ELF-1 (cell line): Measurements from ENCODE around the gene BAHD1.

ENCODE experiments used
- DNase-seq: peaks from one replicate; pipeline ENCODE4 v3.0.0-alpha.2; 2016; ENCODE audit warnings: low read depth, low spot score

BAHD1 gene

DNA sequence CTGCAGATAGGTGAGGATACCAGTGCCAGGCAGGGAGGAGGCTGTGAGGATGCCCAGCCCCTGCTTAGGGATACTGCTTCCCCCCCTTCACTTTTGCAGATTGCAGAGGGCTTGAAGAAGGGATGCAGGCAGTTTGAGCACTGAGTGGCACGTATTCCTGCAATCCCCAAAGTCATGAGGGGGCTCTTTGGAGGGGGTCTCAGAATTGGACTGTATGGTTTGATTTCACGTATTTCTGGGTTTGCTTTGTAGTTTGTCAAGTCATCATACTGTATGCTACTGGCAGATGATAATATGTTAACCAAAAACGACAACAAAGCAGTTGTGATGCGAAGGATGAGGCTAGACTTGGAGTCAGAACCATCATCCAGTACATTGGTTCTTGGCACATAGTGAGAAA lies 58.1 kb downstream of the BAHD1 start:
- no peak for DNase-seq

DNA sequence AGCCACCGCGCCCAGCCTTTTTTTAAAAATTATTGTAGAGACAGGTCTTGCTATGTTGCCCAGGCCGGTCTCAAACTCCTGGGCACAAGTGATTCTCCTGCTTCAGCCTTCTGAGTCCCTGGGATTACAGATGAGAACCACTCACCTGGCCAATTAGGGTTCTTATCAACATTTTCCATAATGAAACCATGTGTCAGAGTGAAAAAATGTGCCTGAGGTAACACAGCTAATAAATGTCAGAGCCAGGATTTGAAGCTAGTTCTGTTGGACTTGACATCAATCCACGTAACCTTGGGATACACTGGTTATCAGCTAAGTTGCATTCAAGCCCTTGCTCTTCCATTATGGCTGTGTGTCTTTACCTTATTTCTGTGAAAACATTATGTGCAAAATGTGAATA lies 59.2 kb downstream of the BAHD1 start:
- DNase-seq, result no peak

- no peak for DNase-seq
Measured at GRCh38 chr15:40500568-40501330, 60.0 kb downstream of the BAHD1 start.

GRCh38 chr15:40501487-40501886 lies 60.7 kb downstream of the BAHD1 start:
- DNase-seq, result no peak

GRCh38 chr15:40506964-40507571 lies 66.3 kb downstream of the BAHD1 start:
- peak; percentile 83 for DNase-seq

- no peak for DNase-seq
Measured at GRCh38 chr15:40508216-40508615, 67.5 kb downstream of the BAHD1 start.

- DNase-seq, result no peak
Measured at GRCh38 chr15:40510201-40510600, 69.4 kb downstream of the BAHD1 start.

GRCh38 chr15:40511093-40511471 lies 70.3 kb downstream of the BAHD1 start:
- no peak for DNase-seq

GRCh38 chr15:40511472-40512133 lies 70.8 kb downstream of the BAHD1 start:
- peak; percentile 81 for DNase-seq

GRCh38 chr15:40512440-40512839 lies 71.7 kb downstream of the BAHD1 start:
- DNase-seq, result no peak

GRCh38 chr15:40513609-40514008 lies 72.9 kb downstream of the BAHD1 start:
- no peak for DNase-seq

DNA sequence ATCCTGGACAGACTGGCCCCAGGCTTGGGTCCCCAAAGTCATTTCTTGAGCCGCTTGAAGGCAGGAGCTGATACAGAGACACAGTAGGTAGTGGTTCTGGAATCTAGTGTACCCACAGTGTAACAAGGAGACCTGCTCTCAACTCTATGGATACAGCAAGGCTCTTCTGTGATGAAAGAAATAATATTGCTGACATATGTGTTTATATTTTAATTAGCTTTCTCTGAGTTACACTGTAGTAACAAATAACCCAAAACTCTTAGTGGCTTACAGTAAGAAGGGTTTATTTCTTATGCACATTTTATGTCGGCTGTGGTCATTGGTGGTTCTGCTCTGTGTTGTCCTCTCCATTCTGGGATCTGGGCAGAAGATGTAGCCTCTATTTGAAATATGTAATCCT lies 75.6 kb downstream of the BAHD1 start:
- no peak for DNase-seq
